Measurements from ENCODE around the gene MLKL. TPM values are rescaled to one million over a fixed set of nuclear protein-coding genes. Genes with fewer than 3 reads are reported as not detected.

MLKL gene
- total and polyA plus RNA-seq, 2 donors from 2014 or later, result 7.3 to 19.4 TPM

- TF ChIP-seq CTCF (IDR thresholded peaks at IDR 0.05; ENCODE audit: borderline replicate concordance, extremely low read depth, insufficient read depth), result no peak
- intact Hi-C loops (cut with DNase I), result no loop called here
- Histone ChIP-seq H3K9ac (ENCODE audit: low read length in 3 of 3) (peak overlapping the region in 1 of 3 donors; percentile 9), H3K27me3 (ENCODE audit: control insufficient read depth, insufficient read depth, low read length) (no peaks in the 10 kb centered on the region), H3K36me3 (ENCODE audit: control insufficient read depth in 2 of 3, insufficient read depth in 3 of 3, low read length in 3 of 3) (no peaks in the 10 kb centered on the region), H3K4me3 (ENCODE audit: low read length in 3 of 3) (peak overlapping the region in 2 of 3 donors; percentile 62 to 87), H3K4me1 (ENCODE audit: control insufficient read depth in 2 of 3, insufficient read depth in 2 of 3, low read depth in 1 of 3, low read length in 3 of 3) (peaks cover 0 to 5% (median 0%) of the 10 kb centered on the region in 3 donors), H3K9me3 (ENCODE audit: control insufficient read depth in 2 of 3, insufficient read depth in 1 of 3, low read length in 3 of 3) (no peaks in the 10 kb centered on the region), H3K27ac (ENCODE audit: low read depth in 2 of 2, low read length in 2 of 2) (no peak overlapping the region)
- no peak for DNase-seq
- FAIRE-seq, result no peak
These were observed 996 bp downstream of the MLKL start for GRCh38 chr16:74699666-74700065.

GRCh38 chr16:74698222-74698621 is 2.4 kb downstream of the MLKL start:
- peak overlapping the region in 1 of 3 donors; percentile 29 for H3K4me3 ChIP-seq (ENCODE audit: low read length in 3 of 3)

GRCh38 chr16:74695450-74696422 is 4.9 kb downstream of the MLKL start:
- DNase-seq, result peak; percentile 76 to 91 (median 83)
- H3K4me1 ChIP-seq (ENCODE audit: control insufficient read depth in 2 of 3, insufficient read depth in 2 of 3, low read depth in 1 of 3, low read length in 3 of 3), result peaks cover 0 to 3% (median 0%) of the 10 kb centered on the region in 3 donors
- H3K9me3 ChIP-seq (ENCODE audit: control insufficient read depth in 2 of 3, insufficient read depth in 1 of 3, low read length in 3 of 3), result no peaks in the 10 kb centered on the region
- no peak for TF ChIP-seq CTCF (IDR thresholded peaks at IDR 0.05; ENCODE audit: borderline replicate concordance, extremely low read depth, insufficient read depth)
- H3K27me3 ChIP-seq (ENCODE audit: control insufficient read depth, insufficient read depth, low read length), result no peaks in the 10 kb centered on the region
- no peak overlapping the region for H3K27ac ChIP-seq (ENCODE audit: low read depth in 2 of 2, low read length in 2 of 2)
- peak overlapping the region; percentile 68 to 81 (median 78) for H3K4me3 ChIP-seq (ENCODE audit: low read length in 3 of 3)
- peak overlapping the region in 2 of 3 donors; percentile 34 to 42 for H3K9ac ChIP-seq (ENCODE audit: low read length in 3 of 3)
- no peak for FAIRE-seq
- intact Hi-C loops (cut with DNase I), result no loop called here
- H3K36me3 ChIP-seq (ENCODE audit: control insufficient read depth in 2 of 3, insufficient read depth in 3 of 3, low read length in 3 of 3), result no peaks in the 10 kb centered on the region

More at GRCh38 chr16:74698222-74698621, 2.4 kb downstream of the MLKL start:
- no peak for TF ChIP-seq CTCF (IDR thresholded peaks at IDR 0.05; ENCODE audit: borderline replicate concordance, extremely low read depth, insufficient read depth)
- H3K27me3 ChIP-seq (ENCODE audit: control insufficient read depth, insufficient read depth, low read length), result no peaks in the 10 kb centered on the region
- H3K4me1 ChIP-seq (ENCODE audit: control insufficient read depth in 2 of 3, insufficient read depth in 2 of 3, low read depth in 1 of 3, low read length in 3 of 3), result peaks cover 0 to 5% (median 0%) of the 10 kb centered on the region in 3 donors
- DNase-seq (no peak), FAIRE-seq (no peak)
- H3K36me3 ChIP-seq (ENCODE audit: control insufficient read depth in 2 of 3, insufficient read depth in 3 of 3, low read length in 3 of 3), result no peaks in the 10 kb centered on the region
- no peak overlapping the region for H3K27ac ChIP-seq (ENCODE audit: low read depth in 2 of 2, low read length in 2 of 2)
- intact Hi-C loops (cut with DNase I), result no loop called here
- H3K9ac ChIP-seq (ENCODE audit: low read length in 3 of 3), result no peak overlapping the region
- H3K9me3 ChIP-seq (ENCODE audit: control insufficient read depth in 2 of 3, insufficient read depth in 1 of 3, low read length in 3 of 3), result no peaks in the 10 kb centered on the region
